DND-41 (cell line): ENCODE measurements around the gene ODAD4.

Source experiments
- CTCF ChIP-seq: IDR thresholded peaks from 2 replicates; pipeline ENCODE4 v1.5.1; 2012; ENCODE audit warnings: borderline replicate concordance, low read length, moderate library complexity, mild to moderate bottlenecking; ENCODE audit not compliant: poor library complexity, severe bottlenecking; ENCODE audit errors: extremely low read depth
- EZH2 ChIP-seq: IDR thresholded peaks from 3 replicates; pipeline ENCODE4 v1.6.1; 2012; ENCODE audit warnings: borderline replicate concordance, low read depth, mild to moderate bottlenecking, moderate library complexity, low read length, inconsistent platforms; ENCODE audit not compliant: severe bottlenecking

DNA sequence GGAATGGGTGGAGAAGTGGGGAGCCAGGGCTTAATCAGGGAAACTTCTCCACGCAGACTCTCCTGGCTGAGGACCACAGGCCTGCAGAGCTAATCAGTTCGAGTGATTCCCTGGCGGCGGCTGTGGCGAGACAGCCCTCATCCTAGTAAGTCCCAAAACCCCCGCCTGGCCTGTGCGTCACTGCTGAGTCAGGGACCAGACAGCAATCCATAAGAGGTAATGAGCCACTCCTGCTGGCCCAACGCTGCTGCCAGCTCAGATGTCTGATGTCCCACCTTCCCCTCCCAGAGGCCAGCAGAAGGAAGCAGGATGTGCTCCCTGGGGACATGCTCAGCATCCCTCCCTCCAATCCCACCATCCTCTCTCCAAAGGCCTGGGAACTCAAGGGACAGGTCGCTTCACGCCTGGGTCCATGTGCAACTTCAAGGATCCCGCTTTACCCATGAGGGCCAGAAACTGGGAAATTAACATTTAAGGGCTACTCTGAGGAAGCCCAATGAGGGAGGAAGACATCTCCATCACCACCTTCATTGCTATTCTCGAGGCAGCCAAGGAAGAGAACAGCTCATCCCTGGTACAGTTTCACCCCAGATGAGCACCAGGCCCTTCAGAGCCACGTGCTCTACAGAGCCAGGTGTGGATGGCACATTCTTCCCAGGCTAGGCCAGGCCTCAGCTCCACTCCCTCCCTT, 19.6 kb upstream of the ODAD4 start:
- no peak for TF ChIP-seq CTCF
- TF ChIP-seq EZH2 = no peak
